Heart right ventricle (tissue), 16 donors: ENCODE measurements around the gene MYO3B. TPM values are rescaled to one million over a fixed set of nuclear protein-coding genes. Genes with fewer than 3 reads are reported as not detected.

Experiments used
- ATAC-seq, 8 donors: fragments of 200-7000 bp; cut with Tn5 transposase; one replicate each; pipeline ENCODE4 v1.9.1; 2020; ENCODE audit warnings: mild to moderate bottlenecking in 8 of 8, moderate library complexity in 8 of 8, moderate number of reproducible peaks in 1 of 8
- DNase-seq, 2 donors: peaks; one replicate each; pipeline ENCODE4 v3.0.0-alpha.2; 2020
- H3K27ac ChIP-seq, 10 donors: fragments of 200-600 bp; sonication (generic) in 2 of 10; one replicate each; pipeline versions ENCODE4 v1.5.0 to v1.8.0; 2020 to 2022; ENCODE audit warnings: mild to moderate bottlenecking in 3 of 10
- H3K27me3 ChIP-seq, 7 donors: fragments of 200-600 bp; one replicate each; pipeline ENCODE4 v1.8.0; 2021 to 2022; ENCODE audit warnings: mild to moderate bottlenecking in 2 of 7
- H3K36me3 ChIP-seq, 9 donors: fragments of 200-600 bp; sonication (generic) in 1 of 9; one replicate each; pipeline versions ENCODE4 v1.5.0 to v1.8.0; 2020 to 2022; ENCODE audit warnings: mild to moderate bottlenecking in 2 of 9
- H3K4me1 ChIP-seq, 9 donors: fragments of 200-600 bp; sonication (generic) in 1 of 9; one replicate each; pipeline versions ENCODE4 v1.5.0 to v1.8.0; 2020 to 2022; ENCODE audit warnings: mild to moderate bottlenecking in 4 of 9
- H3K4me3 ChIP-seq, 10 donors: fragments of 200-600 bp; sonication (generic) in 2 of 10; one replicate each; pipeline versions ENCODE4 v1.5.0 to v1.8.0; 2020 to 2022; ENCODE audit warnings: mild to moderate bottlenecking in 7 of 10, moderate library complexity in 2 of 10
- H3K9me3 ChIP-seq, 11 donors: fragments of 200-600 bp in 10 of 11; sonication (generic) in 2 of 11; one replicate each; pipeline versions ENCODE4 v1.5.0 to v1.8.0; 2013 to 2022; ENCODE audit warnings: mild to moderate bottlenecking in 2 of 11, control low read depth in 1 of 11, moderate library complexity in 1 of 11
- CTCF ChIP-seq, 9 donors: fragments of 200-600 bp; sonication (generic) in 2 of 9; IDR thresholded peaks; one replicate each; pipeline versions ENCODE4 v1.5.0 to v1.8.0; 2021 to 2022; ENCODE audit warnings: antibody characterized with exemption in 9 of 9, mild to moderate bottlenecking in 5 of 9, moderate library complexity in 1 of 9
- WGBS, 2 donors: extraction: QIAGEN DNeasy Blood & Tissue Kit; methylation state at CpG; one replicate each; pipeline ENCODE4 v1.1.7; 2013; ENCODE audit warnings: inconsistent platforms in 1 of 2; 5-methylcytosine and 5-hydroxymethylcytosine counted together
- intact Hi-C, 10 donors: fragments of 100-400 bp; cut with DNase I; formaldehyde crosslinking; loops; one replicate each; pipeline versions ENCODE4 v1.11.1 to v1.14.2; 2022
- polyA plus RNA-seq, 2 donors: library from polyadenylated mRNA; stranded (reverse); fragments of 200-250 nt; gene quantifications; one replicate each; pipeline ENCODE4 v1.2.3, GENCODE V29; 2013
- total RNA-seq, 10 donors: library from RNA; stranded (reverse); fragmentation: NEBNext Ultra II Directional in 3 of 10; extraction: Animal tissue kit (Norgen Biotek cat#: 25700) in 3 of 10; gene quantifications; one replicate each; pipeline versions ENCODE4 v1.2.1 to v1.2.4, GENCODE V29; 2021 to 2023
- donor health status: Arrhythmogenic right ventricular cardiomyopathy.
- donor health status: ischemic (EF 13 %, LVEDD 7.1; RV severe dilation, severe dysfunction).
- donor health status: healthy with polysubstance abuse.
- donor health status: DM: no; HTN: yes; CAD: no.
- donor health status: DM: no; HTN: no; CAD: no.
- donor health status: ischemic (EF 25% LVEDD 6.9; RV normal size, moderate dysfunction).
- donor health status: ischemic (EF 25% LVEDD 5.7; RV mildly dilated, moderate dysfunction).
- donor health status: healthy.
- donor health status: DM: yes; HTN: yes; CAD: no.
- donor health status: Ischemic cardiomyopathy.
- donor health status: ischemic (EF 35%, LVEDD 5.7; RV mildly dilated, moderate dysfunction).
- donor health status: nonischemic (EF 11% LVEDD 7.7; RV severe dilation, severe dysfunction).
- donor health status: DM: yes; HTN: yes; CAD: no.
- donor health status: PGD.
- donor health status: ischemic (EF 29% LVEDD 5.4; RV normal size, mild dysfunction).
- donor health status: nonischemic (EF 23%, LVEDD 6.1; RV moderate dilation, normal function).

MYO3B gene
- total and polyA plus RNA-seq, 12 donors: 0.05 to 0.21 (median 0.09) TPM; not detected in 8

GRCh38 chr2:170145191-170145590, 32.8 kb upstream of the MYO3B start:
- H3K27me3 ChIP-seq: no peaks in the 10 kb centered on the region
- no peaks in the 10 kb centered on the region for H3K36me3 ChIP-seq
- WGBS, 2 donors: 89 to 92% methylated on average over 1 of the region's 1 CpG
- H3K9me3 ChIP-seq: no peaks in the 10 kb centered on the region
- no peak for ATAC-seq
- DNase-seq: no peak
- intact Hi-C loops: no loop called here
- TF ChIP-seq CTCF (IDR thresholded peaks at IDR 0.05): no peak
- no peak overlapping the region for H3K4me3 ChIP-seq
- no peak overlapping the region for H3K27ac ChIP-seq
- H3K4me1 ChIP-seq: peaks cover 0 to 6% (median 0%) of the 10 kb centered on the region in 9 donors

- H3K36me3 ChIP-seq: no peaks in the 10 kb centered on the region
- 58 to 59% methylated on average over 7 of the region's 7 CpGs for WGBS, 2 donors
- H3K4me3 ChIP-seq: no peak overlapping the region
- ATAC-seq: no peak
- no peaks in the 10 kb centered on the region for H3K27me3 ChIP-seq
- intact Hi-C loops: no loop called here
- DNase-seq: no peak
- H3K9me3 ChIP-seq: no peaks in the 10 kb centered on the region
- H3K4me1 ChIP-seq: peaks cover 0 to 6% (median 0%) of the 10 kb centered on the region in 9 donors
- H3K27ac ChIP-seq: no peak overlapping the region
- no peak for TF ChIP-seq CTCF (IDR thresholded peaks at IDR 0.05)
These were observed 32.1 kb upstream of the MYO3B start for GRCh38 chr2:170145675-170146432.

- DNase-seq (no peak), ATAC-seq (no peak)
- intact Hi-C loops: no loop called here
- peaks cover 0 to 6% (median 0%) of the 10 kb centered on the region in 9 donors for H3K4me1 ChIP-seq
- no peak overlapping the region for H3K27ac ChIP-seq
- no peak for TF ChIP-seq CTCF (IDR thresholded peaks at IDR 0.05)
- H3K9me3 ChIP-seq: no peaks in the 10 kb centered on the region
- H3K4me3 ChIP-seq: no peak overlapping the region
- H3K36me3 ChIP-seq: no peaks in the 10 kb centered on the region
- 85 to 88% methylated on average over 4 of the region's 4 CpGs for WGBS, 2 donors
- H3K27me3 ChIP-seq: peaks cover 0 to 5% (median 0%) of the 10 kb centered on the region in 7 donors
These were observed 31.2 kb upstream of the MYO3B start for GRCh38 chr2:170146784-170147183.

GRCh38 chr2:170147576-170147975, 30.4 kb upstream of the MYO3B start:
- no peak overlapping the region for H3K27ac ChIP-seq
- WGBS, 2 donors: 90 to 93% methylated on average over 3 of the region's 3 CpGs
- no peak for TF ChIP-seq CTCF (IDR thresholded peaks at IDR 0.05)
- H3K27me3 ChIP-seq: peaks cover 0 to 13% (median 0%) of the 10 kb centered on the region in 7 donors
- ATAC-seq: no peak
- peaks cover 0 to 2% (median 0%) of the 10 kb centered on the region in 11 donors for H3K9me3 ChIP-seq
- H3K4me1 ChIP-seq: peaks cover 0 to 6% (median 0%) of the 10 kb centered on the region in 9 donors
- no peak for DNase-seq
- no peaks in the 10 kb centered on the region for H3K36me3 ChIP-seq
- intact Hi-C loops: no loop called here
- H3K4me3 ChIP-seq: no peak overlapping the region
